Measurements from ENCODE around the gene ADPRM.

- TF ChIP-seq POLR2AphosphoS5 (IDR thresholded peaks at IDR 0.05; ENCODE audit: low read depth) (no peak), CTCF (conservative IDR thresholded peaks at IDR 0.05; ENCODE audit: low read depth in 2 of 2) (no peak), REST (IDR thresholded peaks at IDR 0.05; ENCODE audit: unreplicated experiment) (no peak), ETS1 (IDR thresholded peaks at IDR 0.05) (no peak)
Measured at GRCh38 chr17:10657879-10658278, 39.5 kb upstream of the ADPRM start.
